ENCODE data around the gene PIP5K1A. TPM values are rescaled to one million over a fixed set of nuclear protein-coding genes. Genes with fewer than 3 reads are reported as not detected.

Gene PIP5K1A
- polyA plus RNA-seq, 1 of the 3 experiments (the other 2 are of a cell fraction): 66.0 TPM

DNA sequence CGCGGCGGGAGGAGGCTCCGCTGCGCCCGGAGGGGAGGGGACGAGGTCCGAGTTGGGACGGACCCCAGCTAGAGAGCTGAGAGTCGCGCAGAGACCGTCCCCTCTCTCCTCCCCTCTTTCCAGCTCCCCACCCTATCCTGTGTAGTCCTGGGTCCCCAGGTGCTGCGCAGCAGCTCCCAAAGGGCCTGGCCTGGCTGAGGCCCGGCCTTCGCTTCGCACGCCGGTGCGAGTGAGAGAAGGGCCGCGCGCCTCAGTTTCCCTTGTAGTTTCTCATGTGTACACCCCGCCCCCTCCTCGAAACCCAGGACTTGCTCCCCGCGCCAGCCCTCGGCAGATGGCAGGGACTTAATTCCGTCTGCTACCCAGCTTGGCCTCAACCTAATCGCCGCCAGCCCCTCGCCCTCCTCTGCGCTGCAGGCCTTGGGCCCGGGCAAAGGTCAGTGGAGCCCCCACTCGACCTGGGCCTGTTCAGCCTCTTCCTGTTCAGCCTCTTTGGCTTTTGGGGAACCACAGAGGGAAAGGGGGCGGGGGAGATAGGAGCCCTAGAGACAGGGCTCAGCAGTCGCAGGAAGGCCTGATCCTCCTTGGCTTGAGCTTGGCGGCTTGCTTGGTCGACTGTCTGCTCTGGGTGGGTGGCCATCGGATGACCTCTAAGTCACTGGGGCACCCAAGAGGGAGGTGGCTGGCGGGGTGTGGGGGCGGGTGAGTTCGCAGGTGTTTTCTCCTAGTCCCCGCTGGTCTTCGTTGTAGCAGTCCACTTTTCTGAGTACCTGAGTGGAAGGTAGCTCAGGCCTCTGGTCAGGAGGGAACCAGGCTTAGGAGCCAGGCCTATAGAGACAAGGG lies 84.8 kb downstream of the PIP5K1A start:
- TF ChIP-seq MXI1 (IDR thresholded peaks at IDR 0.05; ENCODE audit: low read depth, low read length) (peak; percentile 52; the same call in 1 of the 2 replicates), PBX3 (IDR thresholded peaks at IDR 0.05) (no peak)
- Histone ChIP-seq H3K27me3 (ENCODE audit: insufficient read depth) (no peaks in the 10 kb centered on the region), H3K4me2 (peak overlapping the region; percentile 100), H3K9ac (peak overlapping the region; percentile 93), H3K27ac (ENCODE audit: low read depth in 2 of 2, low read length in 1 of 2) (peak overlapping the region; percentile 88 to 100), H3K9me2 (no peaks in the 10 kb centered on the region), H3K36me3 (replicated peaks in 1 of 2; ENCODE audit: control insufficient read depth in 1 of 2, insufficient read depth in 2 of 2, low read length in 1 of 2) (peaks cover 18 to 24% of the 10 kb centered on the region in 2 experiments), H3K4me1 (ENCODE audit: control insufficient read depth in 1 of 2, insufficient read depth in 2 of 2, low read depth in 1 of 2, low read length in 1 of 2) (peaks cover 0 to 14% of the 10 kb centered on the region in 2 experiments; a peak in 1 of 4 replicates), H3K79me2 (ENCODE audit: insufficient read depth) (peaks cover 44% of the 10 kb centered on the region), H2AFZ (ENCODE audit: low read depth) (no peak overlapping the region), H3K9me3 (no peaks in the 10 kb centered on the region), H4K20me1 (ENCODE audit: insufficient read depth) (0 out of 2 replicates have a peak, but pooled peaks cover 4% of the 10 kb centered on the region), H3K4me3 (ENCODE audit: low read depth in 2 of 2, low read length in 1 of 2) (peak overlapping the region; percentile 70 to 81), H3F3A (replicated peaks; ENCODE audit: insufficient read depth) (peaks cover 4% of the 10 kb centered on the region)
- POLR2A ChIA-PET: interaction anchor here (0.6 to 1.1 kb wide), 3 partner anchors 21 to 418 kb away, joined by 3 to 4 read pairs (median 3); partner anchors contain the start of gene PSMB4
- DNase-seq: peak; percentile 75
- CTCF ChIA-PET: interaction anchor here (0.6 to 5.7 kb wide), 7 partner anchors 10 to 576 kb away, joined by 3 to 36 read pairs (median 3); no protein-coding TSS in a partner anchor
- 19% methylated on average over 25 of the region's 44 CpGs for WGBS (ENCODE audit: low lambda C conversion rate)

GRCh38 chr1:151284013-151284577 lies 85.7 kb downstream of the PIP5K1A start:
- H3K36me3 ChIP-seq (replicated peaks in 1 of 2; ENCODE audit: control insufficient read depth in 1 of 2, insufficient read depth in 2 of 2, low read length in 1 of 2): peaks cover 18 to 32% of the 10 kb centered on the region in 2 experiments
- no peaks in the 10 kb centered on the region for H3K27me3 ChIP-seq (ENCODE audit: insufficient read depth)
- POLR2A ChIA-PET: interaction anchor here (0.6 to 1.1 kb wide), 2 partner anchors 116 to 419 kb away, joined by 3 to 4 read pairs; partner anchors contain the start of gene PSMB4
- H3K4me3 ChIP-seq (ENCODE audit: low read depth in 2 of 2, low read length in 1 of 2): no peak overlapping the region
- H3K4me1 ChIP-seq (ENCODE audit: control insufficient read depth in 1 of 2, insufficient read depth in 2 of 2, low read depth in 1 of 2, low read length in 1 of 2): peaks cover 0 to 14% of the 10 kb centered on the region in 2 experiments; a peak in 1 of 4 replicates
- no peak overlapping the region for H3K27ac ChIP-seq (ENCODE audit: low read depth in 2 of 2, low read length in 1 of 2)
- DNase-seq: no peak
- H3K4me2 ChIP-seq: peak overlapping the region; percentile 100
- CTCF ChIA-PET: interaction anchor here (0.8 to 5.7 kb wide), 6 partner anchors 9 to 72 kb away, joined by 3 to 36 read pairs (median 3); no protein-coding TSS in a partner anchor
- H3K9ac ChIP-seq: no peak overlapping the region
- no peaks in the 10 kb centered on the region for H3K9me3 ChIP-seq
- 0 out of 2 replicates have a peak, but pooled peaks cover 4% of the 10 kb centered on the region for H4K20me1 ChIP-seq (ENCODE audit: insufficient read depth)
- H3K79me2 ChIP-seq (ENCODE audit: insufficient read depth): peaks cover 54% of the 10 kb centered on the region
- H3K9me2 ChIP-seq: no peaks in the 10 kb centered on the region
- 68% methylated on average over 2 of the region's 2 CpGs for WGBS (ENCODE audit: low lambda C conversion rate)
- H3F3A ChIP-seq (replicated peaks; ENCODE audit: insufficient read depth): peaks cover 4% of the 10 kb centered on the region
- TF ChIP-seq CHD2 (IDR thresholded peaks at IDR 0.05; ENCODE audit: low read length, partially characterized antibody): no peak
- TF ChIP-seq FOXM1 (IDR thresholded peaks at IDR 0.05; ENCODE audit: low read depth): no peak
- TF ChIP-seq MAX (IDR thresholded peaks at IDR 0.05; ENCODE audit: low read depth): no peak
- TF ChIP-seq NFIC (IDR thresholded peaks at IDR 0.05; ENCODE audit: borderline replicate concordance): no peak
- TF ChIP-seq NRF1 (IDR thresholded peaks at IDR 0.05; ENCODE audit: low read depth, low read length): no peak
- no peak for TF ChIP-seq CTCF (IDR thresholded peaks at IDR 0.05)
- TF ChIP-seq USF1 (IDR thresholded peaks at IDR 0.05; ENCODE audit: borderline replicate concordance, low read depth): no peak
- TF ChIP-seq EP300 (IDR thresholded peaks at IDR 0.05; ENCODE audit: borderline replicate concordance in 1 of 2, low read depth in 1 of 2, low read length in 1 of 2): no peak
- no peak for TF ChIP-seq RCOR1 (IDR thresholded peaks at IDR 0.05; ENCODE audit: low read length)
- no peak for TF ChIP-seq IRF3 (IDR thresholded peaks at IDR 0.05; ENCODE audit: low read depth, low read length)
- TF ChIP-seq PBX3 (IDR thresholded peaks at IDR 0.05): no peak
- TF ChIP-seq MXI1 (IDR thresholded peaks at IDR 0.05; ENCODE audit: low read depth, low read length): no peak
- TF ChIP-seq TEAD4 (IDR thresholded peaks at IDR 0.05; ENCODE audit: borderline replicate concordance, insufficient read depth): no peak
- TF ChIP-seq FOSL2 (IDR thresholded peaks at IDR 0.05; ENCODE audit: borderline replicate concordance, low read depth): no peak
- no peak for TF ChIP-seq YY1 (IDR thresholded peaks at IDR 0.05; ENCODE audit: low read depth)
- TF ChIP-seq TAF1 (IDR thresholded peaks at IDR 0.05; ENCODE audit: borderline replicate concordance, low read depth, low read length): no peak
- H2AFZ ChIP-seq (ENCODE audit: low read depth): no peak overlapping the region

All from SK-N-SH (cell line).